KMS-11 (cell line): Measurements from ENCODE around the gene VSIR.

ENCODE experiments used
- H2AFZ ChIP-seq: fragments of 200-600 bp; sonication (generic); 2 replicates; pipeline ENCODE4 v1.6.1; 2016; ENCODE audit warnings: antibody characterized with exemption, mixed run types, low read depth
- H3K27ac ChIP-seq: fragments of 200-600 bp; sonication (generic); 2 replicates; pipeline ENCODE4 v1.6.1; 2016; ENCODE audit warnings: mild to moderate bottlenecking, mixed run types
- H3K27me3 ChIP-seq: fragments of 200-600 bp; sonication (generic); 2 replicates; pipeline ENCODE4 v1.6.1; 2017; ENCODE audit warnings: mild to moderate bottlenecking, low read depth, mixed run types, moderate library complexity; ENCODE audit not compliant: insufficient read depth
- H3K36me3 ChIP-seq: fragments of 200-600 bp; sonication (generic); 2 replicates; pipeline ENCODE4 v1.6.1; 2017; ENCODE audit warnings: mild to moderate bottlenecking, mixed run types; ENCODE audit not compliant: insufficient read depth
- H3K4me1 ChIP-seq: fragments of 200-600 bp; sonication (generic); 2 replicates; pipeline ENCODE4 v1.6.1; 2016; ENCODE audit warnings: mild to moderate bottlenecking, low read depth, mixed run types; ENCODE audit not compliant: poor library complexity, severe bottlenecking
- H3K4me2 ChIP-seq: fragments of 200-600 bp; sonication (generic); 2 replicates; pipeline ENCODE4 v1.7.0; 2016; ENCODE audit warnings: mild to moderate bottlenecking, mixed run types
- H3K4me3 ChIP-seq: fragments of 200-600 bp; sonication (generic); IDR thresholded peaks from 2 replicates; pipeline ENCODE4 v1.6.1; 2017; ENCODE audit warnings: low read depth, low read length, mixed read lengths; ENCODE audit not compliant: insufficient read depth
- H3K79me2 ChIP-seq: fragments of 200-600 bp; sonication (generic); 2 replicates; pipeline ENCODE4 v1.6.1; 2016; ENCODE audit warnings: low read depth, mixed run types; ENCODE audit not compliant: insufficient read depth
- H3K9ac ChIP-seq: fragments of 200-600 bp; sonication (generic); 2 replicates; pipeline ENCODE4 v1.6.1; 2016; ENCODE audit warnings: mild to moderate bottlenecking, mixed run types
- H4K20me1 ChIP-seq: fragments of 200-600 bp; sonication (generic); 2 replicates; pipeline ENCODE4 v1.6.1; 2016; ENCODE audit warnings: mild to moderate bottlenecking, mixed run types; ENCODE audit not compliant: insufficient read depth
- CTCF ChIP-seq: fragments of 200-600 bp; sonication (generic); conservative IDR thresholded peaks from 2 replicates; pipeline ENCODE4 v1.6.1; 2017; ENCODE audit warnings: low read depth, mild to moderate bottlenecking, antibody characterized with exemption, low read length, moderate library complexity, mixed read lengths

Gene VSIR

GRCh38 chr10:71739358-71739900 is 33.9 kb downstream of the VSIR start:
- H3K4me2 ChIP-seq, result no peak overlapping the region
- no peaks in the 10 kb centered on the region for H4K20me1 ChIP-seq
- no peak overlapping the region for H3K4me3 ChIP-seq
- H2AFZ ChIP-seq, result no peak overlapping the region
- H3K27me3 ChIP-seq, result no peaks in the 10 kb centered on the region; the same call in 1 of the 2 replicates
- no peak for TF ChIP-seq CTCF
- no peaks in the 10 kb centered on the region for H3K4me1 ChIP-seq
- H3K79me2 ChIP-seq, result no peaks in the 10 kb centered on the region
- no peak overlapping the region for H3K9ac ChIP-seq
- no peaks in the 10 kb centered on the region for H3K36me3 ChIP-seq
- no peak overlapping the region for H3K27ac ChIP-seq

- no peak overlapping the region for H3K4me3 ChIP-seq
- H3K27ac ChIP-seq, result no peak overlapping the region
- H3K4me1 ChIP-seq, result no peaks in the 10 kb centered on the region
- no peaks in the 10 kb centered on the region; the same call in 1 of the 2 replicates for H3K27me3 ChIP-seq
- no peak overlapping the region for H3K4me2 ChIP-seq
- no peak overlapping the region for H2AFZ ChIP-seq
- H3K79me2 ChIP-seq, result no peaks in the 10 kb centered on the region
- H3K9ac ChIP-seq, result no peak overlapping the region
- H3K36me3 ChIP-seq, result no peaks in the 10 kb centered on the region
- H4K20me1 ChIP-seq, result no peaks in the 10 kb centered on the region
- no peak for TF ChIP-seq CTCF
These were observed 35.5 kb downstream of the VSIR start for GRCh38 chr10:71737834-71738197.

- H3K4me3 ChIP-seq, result no peak overlapping the region
- no peak overlapping the region for H3K9ac ChIP-seq
- no peaks in the 10 kb centered on the region for H3K79me2 ChIP-seq
- H3K36me3 ChIP-seq, result no peaks in the 10 kb centered on the region
- H3K27ac ChIP-seq, result no peak overlapping the region
- no peak overlapping the region for H2AFZ ChIP-seq
- no peak for TF ChIP-seq CTCF
- no peaks in the 10 kb centered on the region for H4K20me1 ChIP-seq
- no peaks in the 10 kb centered on the region for H3K4me1 ChIP-seq
- no peak overlapping the region for H3K4me2 ChIP-seq
- no peaks in the 10 kb centered on the region; the same call in 1 of the 2 replicates for H3K27me3 ChIP-seq
These were observed 36.1 kb downstream of the VSIR start for GRCh38 chr10:71737001-71737833.

GRCh38 chr10:71736570-71736952 is 36.8 kb downstream of the VSIR start:
- no peak overlapping the region for H3K4me3 ChIP-seq
- no peaks in the 10 kb centered on the region for H3K79me2 ChIP-seq
- H3K36me3 ChIP-seq, result no peaks in the 10 kb centered on the region

More at GRCh38 chr10:71736570-71736952, 36.8 kb downstream of the VSIR start:
- Histone ChIP-seq H3K4me1 (no peaks in the 10 kb centered on the region), H3K4me2 (no peak overlapping the region), H3K27me3 (no peaks in the 10 kb centered on the region; the same call in 1 of the 2 replicates), H3K9ac (no peak overlapping the region), H3K27ac (no peak overlapping the region), H4K20me1 (no peaks in the 10 kb centered on the region), H2AFZ (no peak overlapping the region)
- TF ChIP-seq CTCF, result no peak
